ENCODE results near the gene KRTAP4-3.
A peak's percentile ranks its signal among the peaks of the same experiment; 100 is the strongest.
"Not testable (repeated sequence)": the region's sequence is repeated elsewhere in the genome, so short reads cannot be mapped to it uniquely, and the experiment has no call there.

The KRTAP4-3 gene

DNA sequence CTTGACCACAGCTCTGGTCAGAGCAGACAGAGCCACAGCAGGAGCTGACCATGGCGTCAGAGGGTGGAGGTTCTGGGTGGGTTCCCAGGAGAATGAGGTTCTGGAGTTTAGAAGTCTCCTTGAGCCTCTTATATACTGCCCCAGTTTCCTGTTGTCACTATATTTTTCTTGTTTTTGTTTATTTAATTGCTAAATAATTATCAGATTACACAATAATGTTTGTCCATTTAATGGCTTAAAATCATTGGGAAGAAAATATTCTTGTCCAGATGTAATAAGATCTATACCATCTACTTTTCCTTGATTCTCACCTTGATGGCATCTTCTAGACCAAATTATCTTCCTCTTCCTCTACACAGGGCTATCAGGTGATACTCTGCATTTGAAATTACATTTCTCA lies at the start of gene KRTAP4-3:
Gene KRTAP4-3 (minus strand): TSS at position 101 of the 400 bp plus-strand sequence. CDS start 49 bp downstream, at position 52.
- H3K4me3 ChIP-seq = peak within 1 kb of the TSS; percentile 46

GRCh38 chr17:41215681-41216080 lies 47.7 kb upstream of the KRTAP4-3 start:
- H3K36me3 ChIP-seq (ENCODE audit: insufficient read depth, low read length) = no peaks in the 10 kb centered on the region
- no peak for DNase-seq (ENCODE audit: low read depth, low spot score)
- no peak overlapping the region for H3K4me3 ChIP-seq
- TF ChIP-seq FOXP2 (optimal IDR thresholded peaks at IDR 0.05; ENCODE audit: control extremely low read depth, extremely low read length, insufficient read depth) (no peak), POLR2AphosphoS5 (IDR thresholded peaks at IDR 0.05; ENCODE audit: borderline replicate concordance, low read depth, low read length) (no peak), EZH2 (IDR thresholded peaks at IDR 0.05) (no peak)
- no peaks in the 10 kb centered on the region for H3K9me3 ChIP-seq (ENCODE audit: low read depth, low read length)
- no peak overlapping the region for H3K27ac ChIP-seq
- no peak overlapping the region for H3K9ac ChIP-seq (ENCODE audit: insufficient read length)

More for the DNA sequence above, at the start of gene KRTAP4-3:
- Histone ChIP-seq H3K9ac (ENCODE audit: insufficient read length) (peak within 1 kb of the TSS; percentile 13), H3K36me3 (ENCODE audit: insufficient read depth, low read length) (no peaks in the 10 kb centered on the region), H3K27ac (peak within 1 kb of the TSS; percentile 77), H3K9me3 (ENCODE audit: low read depth, low read length) (0 out of 2 replicates have a peak, but pooled peaks cover 3% of the 10 kb centered on the region)
- DNase-seq (ENCODE audit: low read depth, low spot score) = no peak
- TF ChIP-seq POLR2AphosphoS5 (IDR thresholded peaks at IDR 0.05; ENCODE audit: borderline replicate concordance, low read depth, low read length) = no peak

- Histone ChIP-seq H3K9ac (ENCODE audit: insufficient read length) (no peak overlapping the region), H3K4me3 (no peak overlapping the region)
- no peak for TF ChIP-seq FOXP2 (optimal IDR thresholded peaks at IDR 0.05; ENCODE audit: control extremely low read depth, extremely low read length, insufficient read depth)
- no peak for TF ChIP-seq POLR2AphosphoS5 (IDR thresholded peaks at IDR 0.05; ENCODE audit: borderline replicate concordance, low read depth, low read length)
- TF ChIP-seq EZH2 (IDR thresholded peaks at IDR 0.05) = no peak
Observed at GRCh38 chr17:41212524-41213169, 44.6 kb upstream of the KRTAP4-3 start.

GRCh38 chr17:41211845-41212466 lies 43.9 kb upstream of the KRTAP4-3 start:
- DNase-seq (ENCODE audit: low read depth, low spot score) = no peak
- H3K36me3 ChIP-seq (ENCODE audit: insufficient read depth, low read length) = no peaks in the 10 kb centered on the region
- TF ChIP-seq FOXP2 (optimal IDR thresholded peaks at IDR 0.05; ENCODE audit: control extremely low read depth, extremely low read length, insufficient read depth) (no peak), EZH2 (IDR thresholded peaks at IDR 0.05) (no peak), POLR2AphosphoS5 (IDR thresholded peaks at IDR 0.05; ENCODE audit: borderline replicate concordance, low read depth, low read length) (no peak)

More at GRCh38 chr17:41212524-41213169, 44.6 kb upstream of the KRTAP4-3 start:
- Histone ChIP-seq H3K36me3 (ENCODE audit: insufficient read depth, low read length) (no peaks in the 10 kb centered on the region), H3K27ac (no peak overlapping the region), H3K9me3 (ENCODE audit: low read depth, low read length) (no peaks in the 10 kb centered on the region)
- DNase-seq (ENCODE audit: low read depth, low spot score) = no peak

GRCh38 chr17:41199421-41200078 lies 31.5 kb upstream of the KRTAP4-3 start:
- no peak overlapping the region for H3K27ac ChIP-seq
- H3K4me3 ChIP-seq = no peak overlapping the region
- TF ChIP-seq POLR2AphosphoS5 (IDR thresholded peaks at IDR 0.05; ENCODE audit: borderline replicate concordance, low read depth, low read length) = no peak
- no peak for TF ChIP-seq FOXP2 (optimal IDR thresholded peaks at IDR 0.05; ENCODE audit: control extremely low read depth, extremely low read length, insufficient read depth)
- TF ChIP-seq EZH2 (IDR thresholded peaks at IDR 0.05) = no peak
- DNase-seq (ENCODE audit: low read depth, low spot score) = no peak
- H3K9me3 ChIP-seq (ENCODE audit: low read depth, low read length) = no peaks in the 10 kb centered on the region
- H3K36me3 ChIP-seq (ENCODE audit: insufficient read depth, low read length) = no peaks in the 10 kb centered on the region
- H3K9ac ChIP-seq (ENCODE audit: insufficient read length) = no peak overlapping the region

More at GRCh38 chr17:41211845-41212466, 43.9 kb upstream of the KRTAP4-3 start:
- Histone ChIP-seq H3K9ac (ENCODE audit: insufficient read length) (no peak overlapping the region), H3K4me3 (no peak overlapping the region), H3K27ac (no peak overlapping the region), H3K9me3 (ENCODE audit: low read depth, low read length) (no peaks in the 10 kb centered on the region)

DNA sequence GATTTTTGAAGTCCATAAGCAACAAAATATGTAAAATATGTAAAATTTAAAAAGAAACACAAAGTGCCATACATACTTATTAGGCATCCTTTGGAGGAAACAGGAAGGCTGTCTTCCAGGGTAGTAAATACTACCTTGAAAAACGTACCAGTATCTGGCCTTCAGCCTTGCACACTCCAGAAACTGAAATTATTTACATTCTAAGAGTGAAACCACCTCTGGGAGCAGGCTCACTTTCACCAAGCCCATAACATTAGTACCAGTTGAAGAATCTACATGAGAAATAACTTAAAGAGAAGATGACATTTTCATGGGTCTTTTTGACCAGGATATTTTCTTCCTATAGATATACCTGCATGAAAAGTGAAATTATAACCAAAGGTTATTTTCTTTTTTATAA lies 28.0 kb upstream of the KRTAP4-3 start:
- Histone ChIP-seq H3K36me3 (ENCODE audit: insufficient read depth, low read length) (no peaks in the 10 kb centered on the region), H3K27ac (no peak overlapping the region), H3K9ac (ENCODE audit: insufficient read length) (no peak overlapping the region), H3K4me3 (no peak overlapping the region), H3K9me3 (ENCODE audit: low read depth, low read length) (no peaks in the 10 kb centered on the region)
- no peak for DNase-seq (ENCODE audit: low read depth, low spot score)
- no peak for TF ChIP-seq FOXP2 (optimal IDR thresholded peaks at IDR 0.05; ENCODE audit: control extremely low read depth, extremely low read length, insufficient read depth)
- no peak for TF ChIP-seq POLR2AphosphoS5 (IDR thresholded peaks at IDR 0.05; ENCODE audit: borderline replicate concordance, low read depth, low read length)
- no peak for TF ChIP-seq EZH2 (IDR thresholded peaks at IDR 0.05)

- Histone ChIP-seq H3K9ac (ENCODE audit: insufficient read length) (no peak overlapping the region), H3K27ac (no peak overlapping the region), H3K36me3 (ENCODE audit: insufficient read depth, low read length) (no peaks in the 10 kb centered on the region), H3K4me3 (no peak overlapping the region), H3K9me3 (ENCODE audit: low read depth, low read length) (no peaks in the 10 kb centered on the region)
- TF ChIP-seq FOXP2 (optimal IDR thresholded peaks at IDR 0.05; ENCODE audit: control extremely low read depth, extremely low read length, insufficient read depth) (no peak), POLR2AphosphoS5 (IDR thresholded peaks at IDR 0.05; ENCODE audit: borderline replicate concordance, low read depth, low read length) (no peak), EZH2 (IDR thresholded peaks at IDR 0.05) (no peak)
- DNase-seq (ENCODE audit: low read depth, low spot score) = no peak
Observed at GRCh38 chr17:41190328-41190727, 22.3 kb upstream of the KRTAP4-3 start.

GRCh38 chr17:41189837-41190318 lies 21.9 kb upstream of the KRTAP4-3 start, which contains the start of gene KRTAP9-1:
Gene KRTAP9-1, plus strand, starts transcription at chr17:41189887. Its CDS starts 0 bp downstream, at chr17:41189887.
- H3K27ac ChIP-seq; H3K36me3 ChIP-seq (ENCODE audit: insufficient read depth, low read length); H3K4me3 ChIP-seq; H3K9ac ChIP-seq (ENCODE audit: insufficient read length); H3K9me3 ChIP-seq (ENCODE audit: low read depth, low read length); DNase-seq (ENCODE audit: low read depth, low spot score): not testable (repeated sequence)
